HCT116 (cell line): ENCODE measurements around the gene IRF2BP2. TPM values are rescaled to one million over a fixed set of nuclear protein-coding genes. Genes with fewer than 3 reads are reported as not detected.

Experiments
- ATAC-seq: fragments of 200-7000 bp; cut with Tn5 transposase; 2 replicates; pipeline ENCODE4 v1.9.1; 2020; ENCODE audit warnings: mild to moderate bottlenecking, moderate library complexity
- BruUV-seq: library from RNA; stranded (reverse); fragments of 400-500 nt; replicated peaks from 2 replicates; lab custom pipeline; 2021; lab: Mats Ljungman, UMichigan
- CTCF ChIA-PET: fragments of 300-600 bp; sonication (Branson Sonifier 250); formaldehyde crosslinking; loops from one replicate; lab custom pipeline; 2021; ENCODE audit warnings: antibody characterized with exemption; lab: Charles Lee
- POLR2A ChIA-PET: fragments of 300-600, 350-600 bp; sonication (Branson Sonifier 250); formaldehyde crosslinking; loops from one replicate; lab custom pipeline; 2021; ENCODE audit warnings: antibody characterized with exemption; lab: Charles Lee
- RAD21 ChIA-PET, 2 experiments: fragments of 300-600 bp; sonication (Branson Sonifier 250); formaldehyde crosslinking; loops; one replicate each; lab custom pipeline; 2023; ENCODE audit warnings: low total read pairs in 2 of 2; ENCODE audit not compliant: uncharacterized antibody in 2 of 2, unreplicated experiment in 2 of 2, low non-redundant PET in 1 of 2; lab: Charles Lee
- DNase-seq: peaks from one replicate; pipeline ENCODE4 v3.0.0-alpha.2; 2010; ENCODE audit warnings: low read depth, low spot score
- H2AFZ ChIP-seq: fragments of 200-600 bp; shearing (Covaris generic), sonication (generic); 2 replicates; pipeline ENCODE4 v1.6.1; 2017; ENCODE audit warnings: low read depth, mixed run types, mixed read lengths, antibody characterized with exemption, low read length; ENCODE audit not compliant: poor library complexity, severe bottlenecking
- H3K27ac ChIP-seq: 2 replicates; pipeline ENCODE4 v1.5.1; 2012; ENCODE audit warnings: low read depth, low read length
- H3K27me3 ChIP-seq: fragments of 200-600 bp; sonication (generic); 2 replicates; pipeline ENCODE4 v1.6.1; 2016; ENCODE audit warnings: mixed run types, low read length, mixed read lengths; ENCODE audit not compliant: insufficient read depth
- H3K36me3 ChIP-seq, 2 experiments: fragments of 200-500 bp in 1 of 2; fragments of 200-600 bp in 1 of 2; sonication (Bioruptor generic) in 1 of 2; sonication (generic) in 1 of 2; 2 replicates each; pipeline versions ENCODE4 v1.5.1 to v1.6.1; 2014 to 2016; ENCODE audit warnings: low read length in 2 of 2, inconsistent platforms in 1 of 2, mixed read lengths in 1 of 2, mixed run types in 1 of 2; ENCODE audit not compliant: insufficient read depth in 2 of 2, control insufficient read depth in 1 of 2
- H3K4me1 ChIP-seq, 2 experiments: fragments of 200-600 bp in 1 of 2; sonication (generic) in 1 of 2; 2 replicates each; pipeline versions ENCODE4 v1.5.1 to v1.6.1; 2012 to 2017; ENCODE audit warnings: low read length in 2 of 2, inconsistent platforms in 1 of 2, mild to moderate bottlenecking in 1 of 2, mixed read lengths in 1 of 2, mixed run types in 1 of 2, moderate library complexity in 1 of 2; ENCODE audit not compliant: insufficient read depth in 2 of 2, control insufficient read depth in 1 of 2
- H3K4me2 ChIP-seq: fragments of 200-600 bp; sonication (generic); 2 replicates; pipeline ENCODE4 v1.6.1; 2017; ENCODE audit warnings: mixed run types, low read length, mixed read lengths
- H3K4me3 ChIP-seq, 2 experiments: fragments of 200-600 bp in 1 of 2; sonication (generic) in 1 of 2; replicated peaks in 1 of 2; 2 replicates each; pipeline ENCODE4 v1.5.1; 2011 to 2016; ENCODE audit warnings: low read length in 2 of 2, control low read depth in 1 of 2, low read depth in 1 of 2, mild to moderate bottlenecking in 1 of 2, mixed read lengths in 1 of 2, mixed run types in 1 of 2
- H3K79me2 ChIP-seq: fragments of 200-600 bp; sonication (generic); 2 replicates; pipeline ENCODE4 v1.6.1; 2017; ENCODE audit warnings: mild to moderate bottlenecking, mixed run types, low read length, moderate library complexity, mixed read lengths; ENCODE audit not compliant: insufficient read depth
- H3K9ac ChIP-seq: fragments of 200-600 bp; sonication (generic); 2 replicates; pipeline ENCODE4 v1.6.1; 2016; ENCODE audit warnings: low read length, mixed read lengths
- H3K9me2 ChIP-seq: fragments of 200-600 bp; sonication (generic), shearing (Covaris generic); 2 replicates; pipeline ENCODE4 v1.6.1; 2017; ENCODE audit warnings: mixed run types, mild to moderate bottlenecking, moderate library complexity; ENCODE audit not compliant: insufficient read depth
- H3K9me3 ChIP-seq, 2 experiments: fragments of 200-500 bp in 1 of 2; fragments of 200-600 bp in 1 of 2; sonication (Bioruptor generic) in 1 of 2; sonication (generic) in 1 of 2; 2 replicates each; pipeline ENCODE4 v1.6.1; 2014 to 2017; ENCODE audit warnings: low read length in 2 of 2, mixed read lengths in 2 of 2, inconsistent platforms in 1 of 2, low read depth in 1 of 2, mild to moderate bottlenecking in 1 of 2, mixed run types in 1 of 2, moderate library complexity in 1 of 2; ENCODE audit not compliant: control insufficient read depth in 1 of 2, insufficient read depth in 1 of 2
- H4K20me1 ChIP-seq: fragments of 200-600 bp; sonication (generic), shearing (Covaris generic); 2 replicates; pipeline ENCODE4 v1.6.1; 2017; ENCODE audit warnings: mixed run types, mild to moderate bottlenecking, moderate library complexity; ENCODE audit not compliant: insufficient read depth
- ATF3 ChIP-seq: IDR thresholded peaks from 2 replicates; pipeline ENCODE4 v1.6.1; 2012
- CBX3 ChIP-seq: IDR thresholded peaks from 2 replicates; pipeline ENCODE4 v1.6.1; 2012; ENCODE audit warnings: low read depth
- CTCF ChIP-seq, 3 experiments: fragments of 200-600 bp in 1 of 3; sonication (generic) in 1 of 3; IDR thresholded peaks in 2 of 3; conservative IDR thresholded peaks in 1 of 3; 2 replicates each; pipeline ENCODE4 v1.5.1; 2012 to 2017; ENCODE audit warnings: low read depth in 2 of 3, low read length in 2 of 3, antibody characterized with exemption in 1 of 3, borderline replicate concordance in 1 of 3, control low read depth in 1 of 3, mild to moderate bottlenecking in 1 of 3, mixed read lengths in 1 of 3, mixed run types in 1 of 3, moderate library complexity in 1 of 3; ENCODE audit not compliant: insufficient read depth in 1 of 3
- EGR1 ChIP-seq: IDR thresholded peaks from 2 replicates; pipeline ENCODE4 v1.6.1; 2012; ENCODE audit warnings: low read depth
- ELF1 ChIP-seq: IDR thresholded peaks from 2 replicates; pipeline ENCODE4 v1.6.1; 2012; ENCODE audit warnings: low read depth, borderline replicate concordance
- FOSL1 ChIP-seq: IDR thresholded peaks from 2 replicates; pipeline ENCODE4 v1.6.1; 2012; ENCODE audit warnings: low read depth
- MAX ChIP-seq: IDR thresholded peaks from 2 replicates; pipeline ENCODE4 v1.6.1; 2012
- POLR2A ChIP-seq: IDR thresholded peaks from 2 replicates; pipeline ENCODE4 v1.7.0; 2011; ENCODE audit warnings: borderline replicate concordance; ENCODE audit not compliant: insufficient read depth, insufficient read length; ENCODE audit errors: extremely low read depth
- REST ChIP-seq: IDR thresholded peaks from 2 replicates; pipeline ENCODE4 v1.6.1; 2012; ENCODE audit warnings: low read depth
- SIN3A ChIP-seq: IDR thresholded peaks from 2 replicates; pipeline ENCODE4 v1.6.1; 2012; ENCODE audit warnings: low read depth
- SP1 ChIP-seq: IDR thresholded peaks from 2 replicates; pipeline ENCODE4 v1.6.1; 2012; ENCODE audit warnings: low read depth
- SRF ChIP-seq: IDR thresholded peaks from 2 replicates; pipeline ENCODE4 v1.6.1; 2012; ENCODE audit warnings: low read depth
- TCF7L2 ChIP-seq: IDR thresholded peaks from 2 replicates; pipeline ENCODE4 v1.7.0; 2011; ENCODE audit warnings: borderline replicate concordance, inconsistent platforms; ENCODE audit not compliant: insufficient read depth, insufficient read length; ENCODE audit errors: extremely low read depth
- YY1 ChIP-seq: IDR thresholded peaks from 2 replicates; pipeline ENCODE4 v1.6.1; 2011; ENCODE audit warnings: low read length, low read depth, moderate library complexity, mild to moderate bottlenecking; ENCODE audit not compliant: insufficient replicate concordance; ENCODE audit errors: extremely low read depth
- ZFX ChIP-seq: fragments of 450-650 bp; IDR thresholded peaks from 2 replicates; pipeline ENCODE4 v1.6.1; 2017
- intact Hi-C: fragments of 100-400 bp; cut with micrococcal nuclease; formaldehyde crosslinking; loops from 2 replicates; pipeline ENCODE4 v1.10.0; 2022
- total RNA-seq: library from RNA; stranded (reverse); gene quantifications from one replicate; pipeline ENCODE4 v1.2.1, GENCODE V29; 2021; ENCODE audit not compliant: unreplicated experiment

The IRF2BP2 gene
- total RNA-seq, 1 experiment from 2014 or later: 61.3 TPM

GRCh38 chr1:234578735-234579134 is 31.2 kb downstream of the IRF2BP2 start:
- RAD21 ChIA-PET: no interaction called here
- no peaks in the 10 kb centered on the region for H3K4me1 ChIP-seq
- no peak overlapping the region for H3K4me2 ChIP-seq
- ATAC-seq (no peak), DNase-seq (no peak)
- H3K79me2 ChIP-seq: no peaks in the 10 kb centered on the region
- no peaks in the 10 kb centered on the region for H3K9me2 ChIP-seq
- no peak overlapping the region for H3K9ac ChIP-seq
- no peaks in the 10 kb centered on the region for H4K20me1 ChIP-seq
- no peaks in the 10 kb centered on the region for H3K27me3 ChIP-seq
- no peak overlapping the region for H3K27ac ChIP-seq
- intact Hi-C loops: no loop called here
- CTCF ChIA-PET: no interaction called here
- POLR2A ChIA-PET: no interaction called here
- no TSS peak for BruUV-seq
- no peak overlapping the region for H2AFZ ChIP-seq
- H3K36me3 ChIP-seq: no peaks in the 10 kb centered on the region
- no peaks in the 10 kb centered on the region for H3K9me3 ChIP-seq
- no peak for TF ChIP-seq SIN3A
- no peak for TF ChIP-seq CBX3
- TF ChIP-seq CTCF (IDR thresholded peaks at IDR 0.05 in 2 of 3, conservative IDR thresholded peaks at IDR 0.05 in 1 of 3; ENCODE audit: borderline replicate concordance in 1 of 3, insufficient read depth in 1 of 3, low read depth in 2 of 3, low read length in 2 of 3): no peak
- no peak for TF ChIP-seq SP1
- TF ChIP-seq ZFX: no peak
- TF ChIP-seq MAX: no peak
- H3K4me3 ChIP-seq: no peak overlapping the region

GRCh38 chr1:234578087-234578486 is 31.9 kb downstream of the IRF2BP2 start:
- H3K9me2 ChIP-seq: no peaks in the 10 kb centered on the region
- RAD21 ChIA-PET: no interaction called here
- H3K27me3 ChIP-seq: no peaks in the 10 kb centered on the region
- H3K79me2 ChIP-seq: no peaks in the 10 kb centered on the region
- H3K36me3 ChIP-seq: no peaks in the 10 kb centered on the region
- no peaks in the 10 kb centered on the region for H3K9me3 ChIP-seq
- H3K9ac ChIP-seq: no peak overlapping the region
- ATAC-seq: no peak
- no peak overlapping the region for H3K27ac ChIP-seq
- intact Hi-C loops: no loop called here
- POLR2A ChIA-PET: no interaction called here
- CTCF ChIA-PET: interaction anchor here (0.6 kb wide), 1 partner anchor 438 kb away, joined by 3 read pairs; no protein-coding TSS in a partner anchor
- no peaks in the 10 kb centered on the region for H3K4me1 ChIP-seq
- H3K4me2 ChIP-seq: no peak overlapping the region
- BruUV-seq: no TSS peak
- H3K4me3 ChIP-seq: no peak overlapping the region
- no peaks in the 10 kb centered on the region for H4K20me1 ChIP-seq
- no peak overlapping the region for H2AFZ ChIP-seq
- no peak for DNase-seq
- TF ChIP-seq ELF1 (no peak), YY1 (no peak), POLR2A (no peak), TCF7L2 (no peak), FOSL1 (no peak), ZFX (no peak), REST (no peak), SRF (no peak), SIN3A (no peak), ATF3 (no peak), EGR1 (no peak), SP1 (no peak), MAX (no peak)
